Rectal smooth muscle tissue (tissue), 1 donor: ENCODE measurements around the gene OGN.

ENCODE experiments used
- H3K27ac ChIP-seq: one replicate; pipeline ENCODE4 v1.7.0; 2013; ENCODE audit warnings: low read depth, low read length, inconsistent platforms
- H3K27me3 ChIP-seq: one replicate; pipeline ENCODE4 v1.7.0; 2013; ENCODE audit warnings: low read length; ENCODE audit not compliant: control insufficient read depth, insufficient read depth
- H3K36me3 ChIP-seq: one replicate; pipeline ENCODE4 v1.7.0; 2013; ENCODE audit warnings: low read length; ENCODE audit not compliant: control insufficient read depth, insufficient read depth
- H3K4me1 ChIP-seq: one replicate; pipeline ENCODE4 v1.7.0; 2013; ENCODE audit warnings: low read length; ENCODE audit not compliant: control insufficient read depth, insufficient read depth
- H3K4me3 ChIP-seq: one replicate; pipeline ENCODE4 v1.7.0; 2013; ENCODE audit warnings: low read length
- H3K9ac ChIP-seq: one replicate; pipeline ENCODE4 v1.7.0; 2013; ENCODE audit warnings: low read length

OGN gene

DNA sequence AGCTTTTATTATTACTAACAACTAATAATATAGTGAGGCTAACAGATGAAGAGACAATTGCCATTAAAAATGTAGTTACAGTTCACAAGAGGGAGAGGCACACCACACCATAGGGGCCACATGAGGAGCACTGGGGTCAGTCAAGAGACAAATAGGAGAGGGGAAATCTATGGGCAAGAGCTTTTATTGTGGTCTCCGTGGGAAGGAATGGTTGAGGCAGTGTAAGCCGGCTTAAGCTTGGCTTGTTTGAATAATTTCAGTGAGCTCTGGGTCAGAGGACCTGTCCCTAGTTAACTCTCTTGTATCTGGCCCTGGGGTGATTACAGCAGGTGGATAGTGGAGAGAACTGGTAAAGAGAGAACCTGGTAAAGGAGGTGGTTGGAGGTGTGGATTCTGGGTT, 35.3 kb downstream of the OGN start:
- Histone ChIP-seq H3K4me3 (no peak overlapping the region), H3K9ac (no peak overlapping the region), H3K27ac (no peak overlapping the region), H3K4me1 (no peaks in the 10 kb centered on the region), H3K36me3 (no peaks in the 10 kb centered on the region), H3K27me3 (no peaks in the 10 kb centered on the region)

DNA sequence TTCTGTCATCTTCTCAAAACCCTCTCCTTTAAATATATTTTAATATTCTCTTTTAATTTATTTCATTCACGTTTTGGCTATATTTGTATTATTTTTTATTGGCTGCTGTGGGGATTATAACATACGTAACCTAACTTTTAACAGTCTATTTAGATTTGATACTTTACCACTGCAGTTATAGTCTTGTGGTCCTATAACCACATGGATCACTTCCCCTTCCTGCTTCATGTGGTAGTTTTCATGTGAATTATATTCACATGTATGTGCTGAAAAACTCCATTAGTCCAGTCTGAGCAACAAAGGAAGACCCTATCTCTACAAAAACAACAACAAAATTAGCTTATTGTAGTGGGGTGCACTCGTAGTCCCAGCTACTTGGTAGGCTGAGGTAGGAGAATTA, 44.3 kb downstream of the OGN start:
- no peak overlapping the region for H3K9ac ChIP-seq
- no peaks in the 10 kb centered on the region for H3K27me3 ChIP-seq
- H3K4me3 ChIP-seq, result no peak overlapping the region
- H3K36me3 ChIP-seq, result no peaks in the 10 kb centered on the region
- H3K27ac ChIP-seq, result no peak overlapping the region
- peaks cover 2% of the 10 kb centered on the region for H3K4me1 ChIP-seq

DNA sequence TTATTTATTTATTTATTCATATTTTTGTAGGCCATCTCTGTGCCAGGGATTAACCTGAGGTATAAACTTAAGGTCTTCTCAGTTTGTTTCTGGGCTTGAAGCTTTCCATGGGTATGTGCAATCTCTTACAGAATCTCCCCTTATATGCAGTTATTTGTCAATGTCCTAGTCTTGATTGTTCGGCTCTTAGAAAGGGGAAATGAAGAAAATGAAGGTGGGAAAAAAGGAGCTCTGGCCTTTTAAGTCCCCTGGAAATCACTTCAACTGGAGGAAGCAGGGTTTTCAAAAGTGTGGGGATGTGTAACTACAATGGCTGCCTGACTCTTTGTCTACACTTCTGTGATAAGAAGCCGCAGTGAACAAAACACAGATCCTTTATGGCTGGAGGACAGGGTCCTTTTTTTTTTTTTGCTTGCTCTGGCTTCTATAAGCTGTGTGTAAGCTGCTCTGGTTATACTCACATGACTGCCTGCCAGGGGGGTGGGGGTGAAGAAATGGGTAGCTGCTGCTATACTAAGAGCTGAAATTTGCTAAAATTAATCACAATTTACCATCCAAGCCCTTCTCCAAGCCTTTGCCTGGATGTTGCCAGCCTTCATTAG, 44.9 kb downstream of the OGN start:
- peaks cover 2% of the 10 kb centered on the region for H3K4me1 ChIP-seq
- H3K36me3 ChIP-seq, result no peaks in the 10 kb centered on the region
- no peak overlapping the region for H3K4me3 ChIP-seq
- no peak overlapping the region for H3K9ac ChIP-seq
- no peaks in the 10 kb centered on the region for H3K27me3 ChIP-seq
- peak overlapping the region; percentile 61 for H3K27ac ChIP-seq

DNA sequence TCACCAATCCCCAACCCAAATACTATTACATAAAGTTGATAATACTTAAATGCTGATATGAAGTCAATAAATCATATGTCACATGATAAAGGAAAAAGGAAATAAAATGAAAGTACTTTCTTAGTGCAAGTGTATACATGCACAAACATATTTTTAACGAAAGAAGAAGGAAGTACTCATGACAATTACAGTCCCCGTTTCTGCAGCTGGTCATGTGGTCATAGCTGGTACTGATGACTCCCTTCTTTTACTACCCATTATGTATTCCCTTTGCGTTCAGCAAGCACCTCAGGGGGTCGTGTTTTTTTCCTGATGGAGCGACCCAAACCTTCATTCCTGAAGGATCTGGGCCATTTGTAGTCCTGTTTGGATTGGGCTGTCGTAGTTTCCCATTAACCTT, 51.3 kb downstream of the OGN start:
- Histone ChIP-seq H3K27me3 (no peaks in the 10 kb centered on the region), H3K36me3 (no peaks in the 10 kb centered on the region), H3K9ac (no peak overlapping the region), H3K27ac (peak overlapping the region; percentile 7), H3K4me1 (peaks cover 2% of the 10 kb centered on the region), H3K4me3 (no peak overlapping the region)

DNA sequence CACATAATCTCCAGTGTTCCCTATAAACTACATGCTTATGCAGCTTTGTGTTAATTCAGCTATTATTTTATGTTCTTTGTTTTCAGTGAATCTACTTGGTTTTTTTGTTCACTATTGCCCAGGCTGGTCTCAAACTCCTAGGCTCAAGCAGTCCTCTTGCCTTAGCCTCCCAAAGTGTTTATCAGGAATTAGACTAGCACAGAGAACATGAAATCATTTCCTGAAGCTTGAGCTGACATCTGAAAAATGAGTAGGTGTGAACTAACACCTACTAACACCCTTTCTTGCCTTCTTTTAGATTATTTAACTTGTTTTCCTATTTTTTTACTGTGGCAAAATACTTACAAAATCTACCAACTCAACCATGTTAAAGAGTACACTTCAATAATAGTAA, 53.6 kb downstream of the OGN start:
- no peak overlapping the region for H3K4me3 ChIP-seq
- H3K4me1 ChIP-seq, result peaks cover 2% of the 10 kb centered on the region
- no peaks in the 10 kb centered on the region for H3K36me3 ChIP-seq
- no peak overlapping the region for H3K9ac ChIP-seq
- H3K27ac ChIP-seq, result peak overlapping the region; percentile 68
- no peaks in the 10 kb centered on the region for H3K27me3 ChIP-seq

DNA sequence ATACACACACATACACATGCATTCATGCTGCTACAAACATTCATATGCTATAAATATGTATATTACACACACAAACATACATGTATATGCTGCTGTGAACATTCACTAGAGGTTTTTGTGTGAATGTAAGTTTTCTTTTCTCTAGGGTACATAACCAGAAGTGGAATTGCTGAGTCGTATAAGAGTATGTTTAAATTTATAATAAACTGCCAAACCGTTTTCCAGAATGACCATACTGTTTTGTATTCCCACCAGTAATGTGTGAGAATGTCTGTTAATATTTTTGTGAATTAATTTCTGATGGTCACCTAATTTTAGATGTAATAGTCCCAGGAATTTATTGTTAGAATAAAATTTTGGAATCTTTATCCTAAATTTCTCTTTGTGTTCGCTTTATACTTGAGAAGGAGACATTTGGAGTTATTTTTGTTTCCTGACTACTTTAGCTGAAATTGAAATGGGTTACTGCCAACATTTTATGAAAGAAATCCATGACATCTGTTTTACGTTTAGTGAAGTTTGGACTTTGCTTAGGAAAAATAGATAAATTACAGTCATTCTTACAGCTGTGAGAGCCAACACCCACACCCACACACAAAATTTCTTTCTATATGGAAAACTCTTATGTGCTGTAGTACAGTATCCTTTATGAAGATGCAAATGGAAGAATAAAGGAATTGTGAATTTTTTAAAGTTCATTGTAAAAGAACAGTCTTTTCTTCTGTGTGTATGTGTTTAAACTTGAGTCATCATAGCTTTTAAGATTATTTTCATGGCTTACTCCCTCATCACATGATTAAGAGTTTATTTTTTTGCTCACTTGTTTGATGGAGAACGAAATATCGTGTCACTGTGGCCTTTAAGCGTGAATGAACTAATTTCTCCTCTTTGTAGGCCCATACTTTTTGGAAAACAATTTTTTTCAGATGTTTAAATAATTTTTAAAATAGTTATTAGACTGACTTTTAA, 54.3 kb downstream of the OGN start:
- Histone ChIP-seq H3K27ac (peak overlapping the region; percentile 68), H3K9ac (no peak overlapping the region), H3K36me3 (no peaks in the 10 kb centered on the region), H3K4me1 (peaks cover 2% of the 10 kb centered on the region), H3K27me3 (no peaks in the 10 kb centered on the region), H3K4me3 (no peak overlapping the region)

DNA sequence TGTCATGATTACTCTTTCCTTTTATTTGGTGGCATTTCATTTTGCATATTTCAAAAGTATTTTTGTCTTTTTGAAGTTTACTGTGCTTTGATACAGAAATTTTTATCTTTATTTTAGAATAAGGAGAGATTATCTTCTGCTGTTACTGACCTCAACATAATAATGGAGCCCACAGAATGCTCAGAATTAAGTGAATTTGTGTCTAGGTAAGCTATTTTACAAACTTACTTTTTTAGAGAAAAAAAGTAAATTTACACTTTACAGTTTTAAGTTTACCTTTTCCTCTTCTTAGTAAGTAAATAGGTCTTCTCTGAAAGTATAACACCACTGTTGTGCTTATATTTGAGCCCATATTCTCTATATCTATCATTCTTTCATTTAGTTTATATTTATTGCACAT, 58.8 kb downstream of the OGN start:
- Histone ChIP-seq H3K36me3 (no peaks in the 10 kb centered on the region), H3K27ac (no peak overlapping the region), H3K4me3 (no peak overlapping the region), H3K9ac (no peak overlapping the region), H3K27me3 (no peaks in the 10 kb centered on the region), H3K4me1 (peaks cover 10% of the 10 kb centered on the region)

DNA sequence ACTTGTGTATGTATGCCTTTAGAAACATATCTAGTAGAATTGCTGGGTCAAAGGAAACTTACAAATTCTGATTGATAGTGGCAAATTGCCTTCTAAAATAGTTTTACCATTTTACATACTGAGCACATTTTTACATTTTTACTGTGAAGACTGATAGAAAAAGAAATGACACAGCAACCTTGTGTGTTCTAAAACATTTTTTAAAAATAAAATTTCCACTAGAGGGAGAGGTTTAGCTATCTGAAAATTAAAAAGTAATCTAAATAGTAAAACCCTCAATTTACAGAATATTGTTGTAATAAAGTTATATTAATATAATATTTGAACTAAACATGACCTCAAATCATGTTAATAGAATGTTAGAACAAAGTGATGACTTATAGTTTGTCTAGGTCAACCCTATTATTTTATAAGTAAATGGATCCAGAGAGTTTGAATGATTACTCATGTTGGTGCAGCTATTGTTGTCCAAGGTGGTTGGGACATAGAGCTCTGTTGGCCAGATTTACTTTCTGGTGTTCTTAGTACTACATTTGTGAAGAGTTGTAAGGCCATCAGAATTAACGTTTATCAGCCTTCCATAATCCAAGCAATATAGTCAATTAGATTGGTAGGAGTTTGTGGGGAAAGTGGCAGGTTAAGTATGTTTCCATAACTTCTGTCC, 61.4 kb downstream of the OGN start:
- H3K27ac ChIP-seq, result peak overlapping the region; percentile 19
- peaks cover 2% of the 10 kb centered on the region for H3K36me3 ChIP-seq
- H3K9ac ChIP-seq, result no peak overlapping the region
- H3K4me1 ChIP-seq, result peaks cover 7% of the 10 kb centered on the region
- H3K4me3 ChIP-seq, result no peak overlapping the region
- no peaks in the 10 kb centered on the region for H3K27me3 ChIP-seq

DNA sequence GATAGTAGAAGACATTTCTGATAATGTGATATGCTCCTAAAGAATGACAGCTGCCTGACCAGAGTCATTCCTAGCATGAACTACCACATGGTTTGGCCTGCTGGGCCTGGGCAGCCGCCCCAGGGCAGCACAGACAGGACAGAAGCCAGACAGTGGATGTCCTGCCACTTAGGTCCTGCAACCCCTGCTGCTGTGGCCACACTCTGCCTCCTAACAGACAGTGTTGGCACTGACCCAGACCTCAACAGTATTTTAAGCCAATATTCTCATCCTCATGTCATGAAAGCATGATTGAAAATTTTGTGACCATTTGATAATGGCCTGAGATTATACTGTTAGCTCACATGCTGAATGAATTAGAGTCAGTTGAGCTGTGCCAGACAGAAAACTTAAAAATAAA, 62.8 kb downstream of the OGN start:
- Histone ChIP-seq H3K9ac (no peak overlapping the region), H3K27ac (no peak overlapping the region), H3K4me3 (no peak overlapping the region), H3K36me3 (peaks cover 2% of the 10 kb centered on the region), H3K27me3 (no peaks in the 10 kb centered on the region), H3K4me1 (peaks cover 7% of the 10 kb centered on the region)

DNA sequence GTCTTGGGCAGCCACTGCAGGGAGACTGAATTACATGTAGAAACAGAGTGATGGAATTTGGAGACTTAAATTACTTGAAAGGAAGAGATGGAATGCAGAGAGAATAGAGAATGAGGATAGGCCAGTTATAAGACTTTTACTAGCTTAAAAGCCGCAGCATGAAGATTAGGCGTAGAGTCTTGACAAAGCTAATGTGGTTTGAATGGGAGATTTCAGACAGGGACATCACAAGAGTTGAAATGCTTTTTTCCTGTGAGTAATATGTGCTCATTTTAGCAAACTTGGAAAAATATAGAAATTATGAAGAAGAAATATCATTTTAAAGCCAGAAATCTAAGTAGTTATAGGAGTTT, 71.1 kb downstream of the OGN start:
- no peak overlapping the region for H3K4me3 ChIP-seq
- no peak overlapping the region for H3K9ac ChIP-seq
- H3K4me1 ChIP-seq, result no peaks in the 10 kb centered on the region
- H3K27ac ChIP-seq, result no peak overlapping the region
- H3K36me3 ChIP-seq, result no peaks in the 10 kb centered on the region
- H3K27me3 ChIP-seq, result no peaks in the 10 kb centered on the region
